Fibroblast of mammary gland (primary cell): Measurements from ENCODE around the gene PIP4K2C.

Experiments
- DNase-seq: peaks from one replicate; pipeline ENCODE4 v3.0.0-alpha.2; 2010; ENCODE audit warnings: low read depth
- H3K4me3 ChIP-seq: 2 replicates; pipeline ENCODE4 v1.5.1; 2011; ENCODE audit warnings: low read depth, mild to moderate bottlenecking, low read length, moderate library complexity; ENCODE audit not compliant: control insufficient read depth
- CTCF ChIP-seq: conservative IDR thresholded peaks from 2 replicates; pipeline ENCODE4 v1.5.1; 2011; ENCODE audit warnings: low read depth, low read length, inconsistent platforms; ENCODE audit not compliant: control insufficient read depth, insufficient read depth

The PIP4K2C gene

GRCh38 chr12:57551637-57552305, 39.2 kb upstream of the PIP4K2C start:
- no peak for DNase-seq
- no peak for TF ChIP-seq CTCF
- no peak overlapping the region for H3K4me3 ChIP-seq

DNA sequence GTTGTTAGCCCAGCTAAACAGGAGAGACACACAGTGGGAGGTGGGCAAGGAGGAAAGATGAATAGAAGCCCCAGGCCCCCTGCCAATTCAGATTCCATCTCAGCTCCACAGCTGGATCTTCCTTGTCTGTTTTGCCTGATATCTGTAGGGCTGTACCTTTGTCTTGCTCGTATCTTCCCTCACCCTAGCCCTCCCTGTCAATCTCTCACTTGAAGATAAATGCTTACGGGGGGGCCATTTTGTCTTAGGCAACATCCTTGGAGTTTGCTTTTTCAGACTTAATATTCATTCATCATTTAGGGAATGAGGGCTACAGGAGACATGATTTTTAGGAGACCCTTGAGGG, 38.7 kb upstream of the PIP4K2C start:
- no peak for DNase-seq
- no peak overlapping the region for H3K4me3 ChIP-seq
- TF ChIP-seq CTCF, result no peak

DNA sequence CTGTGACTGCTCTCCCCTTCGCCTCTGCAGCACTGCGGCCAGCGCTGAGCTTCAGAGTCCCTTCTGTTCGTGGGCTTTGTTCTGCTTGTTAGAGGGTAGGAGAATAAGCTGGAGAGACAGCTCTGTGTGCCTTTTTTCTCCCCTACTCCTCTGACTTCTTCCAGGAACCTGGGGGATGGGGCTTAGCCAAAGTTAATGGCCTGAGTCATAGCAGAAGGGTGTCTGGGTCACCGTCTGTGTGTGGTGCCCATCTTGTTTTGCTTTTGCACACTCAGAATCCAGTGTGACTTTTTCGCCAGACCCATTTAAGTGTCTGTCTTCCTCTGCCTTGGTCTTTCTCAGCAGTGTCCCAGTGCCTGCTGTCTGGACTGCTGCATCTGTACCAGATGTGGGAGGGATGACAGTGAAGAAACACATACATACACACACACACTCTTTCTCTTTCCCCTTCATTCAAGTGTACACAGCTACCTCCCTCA, 38.1 kb upstream of the PIP4K2C start:
- no peak overlapping the region for H3K4me3 ChIP-seq
- DNase-seq, result peak; percentile 28
- no peak for TF ChIP-seq CTCF

DNA sequence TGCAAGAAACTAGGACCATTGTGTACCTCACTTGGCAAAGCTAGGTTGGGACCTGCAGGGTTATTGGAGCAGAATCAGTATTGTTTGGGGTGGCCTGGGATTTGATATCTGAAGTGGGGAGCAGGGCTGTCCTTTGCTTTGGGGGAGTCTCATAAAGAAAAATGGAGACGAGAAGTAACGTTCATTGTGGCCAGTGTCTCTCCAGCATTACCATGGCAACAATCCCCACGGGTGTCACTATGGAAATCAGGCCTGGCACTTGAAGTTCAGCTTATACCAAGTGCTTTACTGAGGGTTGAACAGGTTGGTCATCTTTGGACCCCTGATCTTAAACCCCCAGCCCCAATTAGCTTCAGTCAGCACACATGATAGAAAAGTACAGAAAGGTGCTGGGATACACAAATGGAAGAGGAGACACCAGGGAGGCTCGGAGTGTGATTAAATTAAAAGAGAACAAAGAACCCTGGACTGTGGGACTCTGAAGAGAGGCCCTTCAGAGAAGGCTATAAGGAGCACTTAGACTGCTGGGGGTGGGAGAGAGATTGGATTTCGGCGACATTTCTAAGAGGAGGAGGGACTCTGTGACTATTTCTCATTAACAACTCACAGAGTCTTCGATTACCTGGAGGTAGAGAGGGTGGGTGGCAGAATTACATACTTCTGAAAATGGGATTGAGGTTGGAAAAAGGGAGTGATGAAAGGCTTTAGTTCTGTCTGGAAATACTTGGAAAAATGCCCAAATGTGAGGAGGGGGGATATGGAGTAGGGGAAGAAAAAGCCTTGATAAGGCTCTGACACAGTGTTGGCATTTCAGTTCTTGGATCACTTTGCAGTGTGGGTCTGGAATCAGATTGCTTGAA, 37.4 kb upstream of the PIP4K2C start:
- no peak for TF ChIP-seq CTCF

GRCh38 chr12:57554453-57554852, 36.5 kb upstream of the PIP4K2C start:
- no peak overlapping the region for H3K4me3 ChIP-seq
- TF ChIP-seq CTCF, result no peak
- no peak for DNase-seq

More for the DNA sequence above, 37.4 kb upstream of the PIP4K2C start:
- no peak overlapping the region for H3K4me3 ChIP-seq
- no peak for DNase-seq

GRCh38 chr12:57554897-57555296, 36.1 kb upstream of the PIP4K2C start:
- no peak for DNase-seq
- TF ChIP-seq CTCF, result no peak
- no peak overlapping the region for H3K4me3 ChIP-seq
